C4-2B (cell line): Measurements from ENCODE around the gene LMAN1L.

Source experiments
- CTCF ChIP-seq: fragments of 450-650 bp; conservative IDR thresholded peaks from 2 replicates; pipeline ENCODE4 v1.5.1; 2017; ENCODE audit warnings: mild to moderate bottlenecking
- ZFX ChIP-seq: fragments of 450-650 bp; IDR thresholded peaks from 2 replicates; pipeline ENCODE4 v1.6.1; 2017

GRCh38 chr15:74838137-74838516 is 25.5 kb downstream of the LMAN1L start:
- TF ChIP-seq CTCF (no peak), ZFX (no peak)
